ENCODE data around the gene KCND2.
A peak's percentile ranks its signal among the peaks of the same experiment; 100 is the strongest.

Gene KCND2

GRCh38 chr7:120272261-120272660 is 714 bp upstream of the KCND2 start:
- peaks cover 10% of the 10 kb centered on the region for H3K4me1 ChIP-seq (ENCODE audit: control insufficient read depth, low read depth, low read length)
- peak overlapping the region; percentile 64 for H3K9ac ChIP-seq (ENCODE audit: low read length)
- H3K27ac ChIP-seq (ENCODE audit: low read length), result no peak overlapping the region
- H3K36me3 ChIP-seq (ENCODE audit: control insufficient read depth, low read depth, low read length), result no peaks in the 10 kb centered on the region
- peaks cover 19% of the 10 kb centered on the region for H3K27me3 ChIP-seq (ENCODE audit: control insufficient read depth, insufficient read depth, low read length)
- peak overlapping the region; percentile 86 for H3K4me3 ChIP-seq (ENCODE audit: low read length)
- H3K9me3 ChIP-seq (ENCODE audit: control insufficient read depth, low read depth, low read length), result no peaks in the 10 kb centered on the region

- no peaks in the 10 kb centered on the region for H3K36me3 ChIP-seq (ENCODE audit: control insufficient read depth, low read depth, low read length)
- H3K4me3 ChIP-seq (ENCODE audit: low read length), result peak overlapping the region; percentile 77
- H3K27me3 ChIP-seq (ENCODE audit: control insufficient read depth, insufficient read depth, low read length), result peaks cover 19% of the 10 kb centered on the region
- peaks cover 12% of the 10 kb centered on the region for H3K4me1 ChIP-seq (ENCODE audit: control insufficient read depth, low read depth, low read length)
- H3K9ac ChIP-seq (ENCODE audit: low read length), result peak overlapping the region; percentile 50
- H3K27ac ChIP-seq (ENCODE audit: low read length), result no peak overlapping the region
- H3K9me3 ChIP-seq (ENCODE audit: control insufficient read depth, low read depth, low read length), result no peaks in the 10 kb centered on the region
Measured at GRCh38 chr7:120273476-120273975, 551 bp downstream of the KCND2 start.

GRCh38 chr7:120274482-120274881 is 1.5 kb downstream of the KCND2 start:
- Histone ChIP-seq H3K27ac (ENCODE audit: low read length) (no peak overlapping the region), H3K9ac (ENCODE audit: low read length) (no peak overlapping the region), H3K4me1 (ENCODE audit: control insufficient read depth, low read depth, low read length) (peaks cover 17% of the 10 kb centered on the region), H3K36me3 (ENCODE audit: control insufficient read depth, low read depth, low read length) (no peaks in the 10 kb centered on the region), H3K27me3 (ENCODE audit: control insufficient read depth, insufficient read depth, low read length) (peaks cover 19% of the 10 kb centered on the region), H3K9me3 (ENCODE audit: control insufficient read depth, low read depth, low read length) (no peaks in the 10 kb centered on the region), H3K4me3 (ENCODE audit: low read length) (peak overlapping the region; percentile 77)

- H3K4me1 ChIP-seq (ENCODE audit: control insufficient read depth, low read depth, low read length), result peaks cover 17% of the 10 kb centered on the region
- peaks cover 19% of the 10 kb centered on the region for H3K27me3 ChIP-seq (ENCODE audit: control insufficient read depth, insufficient read depth, low read length)
- H3K9ac ChIP-seq (ENCODE audit: low read length), result no peak overlapping the region
- no peak overlapping the region for H3K27ac ChIP-seq (ENCODE audit: low read length)
- no peaks in the 10 kb centered on the region for H3K9me3 ChIP-seq (ENCODE audit: control insufficient read depth, low read depth, low read length)
- no peak overlapping the region for H3K4me3 ChIP-seq (ENCODE audit: low read length)
- no peaks in the 10 kb centered on the region for H3K36me3 ChIP-seq (ENCODE audit: control insufficient read depth, low read depth, low read length)
Measured at GRCh38 chr7:120274899-120275298, 1.9 kb downstream of the KCND2 start.

- Histone ChIP-seq H3K27me3 (ENCODE audit: control insufficient read depth, insufficient read depth, low read length) (peaks cover 19% of the 10 kb centered on the region), H3K9me3 (ENCODE audit: control insufficient read depth, low read depth, low read length) (no peaks in the 10 kb centered on the region), H3K4me1 (ENCODE audit: control insufficient read depth, low read depth, low read length) (peaks cover 17% of the 10 kb centered on the region), H3K27ac (ENCODE audit: low read length) (no peak overlapping the region), H3K36me3 (ENCODE audit: control insufficient read depth, low read depth, low read length) (no peaks in the 10 kb centered on the region), H3K4me3 (ENCODE audit: low read length) (peak overlapping the region; percentile 27), H3K9ac (ENCODE audit: low read length) (no peak overlapping the region)
Measured at GRCh38 chr7:120276720-120277119, 3.7 kb downstream of the KCND2 start.

GRCh38 chr7:120278773-120279172 is 5.8 kb downstream of the KCND2 start:
- H3K9me3 ChIP-seq (ENCODE audit: control insufficient read depth, low read depth, low read length), result no peaks in the 10 kb centered on the region
- H3K9ac ChIP-seq (ENCODE audit: low read length), result no peak overlapping the region
- no peak overlapping the region for H3K27ac ChIP-seq (ENCODE audit: low read length)
- H3K4me1 ChIP-seq (ENCODE audit: control insufficient read depth, low read depth, low read length), result peaks cover 17% of the 10 kb centered on the region
- H3K4me3 ChIP-seq (ENCODE audit: low read length), result no peak overlapping the region
- H3K36me3 ChIP-seq (ENCODE audit: control insufficient read depth, low read depth, low read length), result no peaks in the 10 kb centered on the region
- H3K27me3 ChIP-seq (ENCODE audit: control insufficient read depth, insufficient read depth, low read length), result peaks cover 11% of the 10 kb centered on the region

GRCh38 chr7:120280743-120281142 is 7.8 kb downstream of the KCND2 start:
- Histone ChIP-seq H3K27ac (ENCODE audit: low read length) (no peak overlapping the region), H3K27me3 (ENCODE audit: control insufficient read depth, insufficient read depth, low read length) (no peaks in the 10 kb centered on the region), H3K36me3 (ENCODE audit: control insufficient read depth, low read depth, low read length) (no peaks in the 10 kb centered on the region), H3K9ac (ENCODE audit: low read length) (no peak overlapping the region), H3K4me1 (ENCODE audit: control insufficient read depth, low read depth, low read length) (peaks cover 12% of the 10 kb centered on the region), H3K9me3 (ENCODE audit: control insufficient read depth, low read depth, low read length) (no peaks in the 10 kb centered on the region), H3K4me3 (ENCODE audit: low read length) (no peak overlapping the region)

- Histone ChIP-seq H3K4me3 (ENCODE audit: low read length) (no peak overlapping the region), H3K27me3 (ENCODE audit: control insufficient read depth, insufficient read depth, low read length) (no peaks in the 10 kb centered on the region), H3K4me1 (ENCODE audit: control insufficient read depth, low read depth, low read length) (no peaks in the 10 kb centered on the region), H3K9ac (ENCODE audit: low read length) (no peak overlapping the region), H3K9me3 (ENCODE audit: control insufficient read depth, low read depth, low read length) (no peaks in the 10 kb centered on the region), H3K36me3 (ENCODE audit: control insufficient read depth, low read depth, low read length) (no peaks in the 10 kb centered on the region), H3K27ac (ENCODE audit: low read length) (no peak overlapping the region)
Measured at GRCh38 chr7:120293027-120293426, 20.1 kb downstream of the KCND2 start.

- Histone ChIP-seq H3K27me3 (ENCODE audit: control insufficient read depth, insufficient read depth, low read length) (no peaks in the 10 kb centered on the region), H3K9me3 (ENCODE audit: control insufficient read depth, low read depth, low read length) (no peaks in the 10 kb centered on the region), H3K9ac (ENCODE audit: low read length) (no peak overlapping the region), H3K36me3 (ENCODE audit: control insufficient read depth, low read depth, low read length) (no peaks in the 10 kb centered on the region), H3K4me1 (ENCODE audit: control insufficient read depth, low read depth, low read length) (peaks cover 10% of the 10 kb centered on the region), H3K4me3 (ENCODE audit: low read length) (no peak overlapping the region), H3K27ac (ENCODE audit: low read length) (no peak overlapping the region)
Measured at GRCh38 chr7:120302190-120302589, 29.2 kb downstream of the KCND2 start.

- no peak overlapping the region for H3K27ac ChIP-seq (ENCODE audit: low read length)
- no peak overlapping the region for H3K4me3 ChIP-seq (ENCODE audit: low read length)
- H3K9ac ChIP-seq (ENCODE audit: low read length), result no peak overlapping the region
- no peaks in the 10 kb centered on the region for H3K9me3 ChIP-seq (ENCODE audit: control insufficient read depth, low read depth, low read length)
- no peaks in the 10 kb centered on the region for H3K36me3 ChIP-seq (ENCODE audit: control insufficient read depth, low read depth, low read length)
- no peaks in the 10 kb centered on the region for H3K27me3 ChIP-seq (ENCODE audit: control insufficient read depth, insufficient read depth, low read length)
- H3K4me1 ChIP-seq (ENCODE audit: control insufficient read depth, low read depth, low read length), result peaks cover 10% of the 10 kb centered on the region
Measured at GRCh38 chr7:120303105-120303504, 30.1 kb downstream of the KCND2 start.

- Histone ChIP-seq H3K27ac (ENCODE audit: low read length) (no peak overlapping the region), H3K27me3 (ENCODE audit: control insufficient read depth, insufficient read depth, low read length) (no peaks in the 10 kb centered on the region), H3K4me3 (ENCODE audit: low read length) (no peak overlapping the region), H3K36me3 (ENCODE audit: control insufficient read depth, low read depth, low read length) (no peaks in the 10 kb centered on the region), H3K9ac (ENCODE audit: low read length) (no peak overlapping the region), H3K9me3 (ENCODE audit: control insufficient read depth, low read depth, low read length) (no peaks in the 10 kb centered on the region), H3K4me1 (ENCODE audit: control insufficient read depth, low read depth, low read length) (peaks cover 10% of the 10 kb centered on the region)
Measured at GRCh38 chr7:120304674-120305073, 31.7 kb downstream of the KCND2 start.

GRCh38 chr7:120307991-120308545 is 35.1 kb downstream of the KCND2 start:
- Histone ChIP-seq H3K4me1 (ENCODE audit: control insufficient read depth, low read depth, low read length) (peaks cover 10% of the 10 kb centered on the region), H3K9ac (ENCODE audit: low read length) (no peak overlapping the region), H3K9me3 (ENCODE audit: control insufficient read depth, low read depth, low read length) (no peaks in the 10 kb centered on the region), H3K27me3 (ENCODE audit: control insufficient read depth, insufficient read depth, low read length) (no peaks in the 10 kb centered on the region), H3K27ac (ENCODE audit: low read length) (no peak overlapping the region), H3K4me3 (ENCODE audit: low read length) (no peak overlapping the region), H3K36me3 (ENCODE audit: control insufficient read depth, low read depth, low read length) (no peaks in the 10 kb centered on the region)
